Parathyroid adenoma (tissue), 2 donors: Measurements from ENCODE around the gene HOTAIR.

Experiments
- H2AFZ ChIP-seq: fragments of 300-600 bp; sonication (generic); one replicate; pipeline ENCODE4 v1.7.0; 2017; ENCODE audit warnings: antibody characterized with exemption, mild to moderate bottlenecking
- H3K27ac ChIP-seq: fragments of 300-600 bp; sonication (generic); one replicate; pipeline ENCODE4 v1.7.0; 2017
- H3K27me3 ChIP-seq: fragments of 300-600 bp; sonication (generic); one replicate; pipeline ENCODE4 v1.7.0; 2017; ENCODE audit warnings: low read length; ENCODE audit not compliant: control insufficient read depth, insufficient read depth
- H3K36me3 ChIP-seq: fragments of 300-600 bp; sonication (generic); one replicate; pipeline ENCODE4 v1.7.0; 2017; ENCODE audit warnings: low read length; ENCODE audit not compliant: control insufficient read depth, insufficient read depth
- H3K4me1 ChIP-seq: fragments of 300-600 bp; sonication (generic); one replicate; pipeline ENCODE4 v1.7.0; 2017; ENCODE audit warnings: control low read depth
- H3K4me2 ChIP-seq: fragments of 300-600 bp; sonication (generic); one replicate; pipeline ENCODE4 v1.7.0; 2017; ENCODE audit warnings: low read length
- H3K4me3 ChIP-seq: fragments of 300-600 bp; sonication (generic); one replicate; pipeline ENCODE4 v1.7.0; 2017; ENCODE audit warnings: low read depth, low read length
- H3K79me2 ChIP-seq: fragments of 300-600 bp; sonication (generic); one replicate; pipeline ENCODE4 v1.7.0; 2017; ENCODE audit warnings: control low read depth
- H3K9ac ChIP-seq: fragments of 300-600 bp; sonication (generic); one replicate; pipeline ENCODE4 v1.7.0; 2017; ENCODE audit warnings: mild to moderate bottlenecking
- H3K9me3 ChIP-seq: fragments of 300-600 bp; sonication (generic); one replicate; pipeline ENCODE4 v1.7.0; 2017; ENCODE audit warnings: low read length; ENCODE audit not compliant: control insufficient read depth
- CTCF ChIP-seq: fragments of 300-600 bp; sonication (generic); IDR thresholded peaks from one replicate; pipeline ENCODE4 v1.7.0; 2017; ENCODE audit warnings: antibody characterized with exemption, mild to moderate bottlenecking
- donor health status: primary hyperparathyroidism.

The HOTAIR gene

GRCh38 chr12:54004841-54005530 is 30.2 kb upstream of the HOTAIR start:
- no peak overlapping the region for H3K9ac ChIP-seq
- no peaks in the 10 kb centered on the region for H3K9me3 ChIP-seq
- no peaks in the 10 kb centered on the region for H3K36me3 ChIP-seq
- H3K27ac ChIP-seq, result no peak overlapping the region
- H3K79me2 ChIP-seq, result no peaks in the 10 kb centered on the region
- H3K4me2 ChIP-seq, result no peak overlapping the region
- no peak overlapping the region for H3K4me3 ChIP-seq
- TF ChIP-seq CTCF, result no peak
- H3K27me3 ChIP-seq, result peaks cover 24% of the 10 kb centered on the region
- H2AFZ ChIP-seq, result no peak overlapping the region
- peaks cover 3% of the 10 kb centered on the region for H3K4me1 ChIP-seq

- no peaks in the 10 kb centered on the region for H3K79me2 ChIP-seq
- no peak overlapping the region for H3K4me2 ChIP-seq
- no peak for TF ChIP-seq CTCF
- H3K36me3 ChIP-seq, result no peaks in the 10 kb centered on the region
- no peak overlapping the region for H3K4me3 ChIP-seq
- H3K9me3 ChIP-seq, result no peaks in the 10 kb centered on the region
- no peak overlapping the region for H3K27ac ChIP-seq
- peaks cover 3% of the 10 kb centered on the region for H3K4me1 ChIP-seq
- H3K27me3 ChIP-seq, result peaks cover 24% of the 10 kb centered on the region
- no peak overlapping the region for H3K9ac ChIP-seq
- no peak overlapping the region for H2AFZ ChIP-seq
Observed at GRCh38 chr12:54004063-54004840, 29.5 kb upstream of the HOTAIR start.

- Histone ChIP-seq H3K79me2 (no peaks in the 10 kb centered on the region), H3K4me2 (no peak overlapping the region), H3K9me3 (no peaks in the 10 kb centered on the region), H3K36me3 (no peaks in the 10 kb centered on the region), H3K4me3 (no peak overlapping the region), H2AFZ (no peak overlapping the region), H3K4me1 (peaks cover 3% of the 10 kb centered on the region), H3K27ac (no peak overlapping the region), H3K27me3 (peaks cover 24% of the 10 kb centered on the region), H3K9ac (no peak overlapping the region)
- no peak for TF ChIP-seq CTCF
Observed at GRCh38 chr12:54003625-54004024, 28.9 kb upstream of the HOTAIR start.

GRCh38 chr12:54002915-54003389 is 28.2 kb upstream of the HOTAIR start:
- Histone ChIP-seq H3K4me1 (peaks cover 3% of the 10 kb centered on the region), H3K9me3 (no peaks in the 10 kb centered on the region), H3K27ac (no peak overlapping the region), H3K79me2 (no peaks in the 10 kb centered on the region), H3K36me3 (no peaks in the 10 kb centered on the region), H3K4me2 (no peak overlapping the region), H3K9ac (no peak overlapping the region), H3K27me3 (peaks cover 24% of the 10 kb centered on the region), H3K4me3 (no peak overlapping the region), H2AFZ (no peak overlapping the region)
- no peak for TF ChIP-seq CTCF
